Activated CD8-positive, alpha-beta memory T cell treated with anti-CD3 and anti-CD28 coated beads for 4 hours (primary cell): ENCODE measurements around the gene C1R.
A peak's percentile ranks its signal among the peaks of the same experiment; 100 is the strongest.
"Not testable (repeated sequence)": the region's sequence is repeated elsewhere in the genome, so short reads cannot be mapped to it uniquely, and the experiment has no call there.

Experiments
- DNase-seq, 2 donors: peaks; one replicate each; pipeline ENCODE4 v3.0.0-alpha.2; 2020; ENCODE audit warnings: low read depth in 2 of 2

Gene C1R

GRCh38 chr12:7120166-7120565 is 27.9 kb upstream of the C1R start:
- DNase-seq = no peak

- DNase-seq = no peak
These were observed 26.6 kb upstream of the C1R start for GRCh38 chr12:7118881-7119280.

- DNase-seq = no peak
These were observed 25.4 kb upstream of the C1R start for GRCh38 chr12:7117670-7118069.

- no peak for DNase-seq
These were observed 24.7 kb upstream of the C1R start for GRCh38 chr12:7116916-7117315.

GRCh38 chr12:7116196-7116595 is 24.0 kb upstream of the C1R start:
- no peak for DNase-seq

- no peak for DNase-seq
These were observed 22.6 kb upstream of the C1R start for GRCh38 chr12:7114851-7115250.

- DNase-seq = no peak
These were observed 21.8 kb upstream of the C1R start for GRCh38 chr12:7114008-7114407.

- peak in 1 of 2 donors; percentile 20 for DNase-seq
These were observed 21.2 kb upstream of the C1R start for GRCh38 chr12:7113389-7113871.

- no peak for DNase-seq
These were observed 19.8 kb upstream of the C1R start for GRCh38 chr12:7112041-7112440.

- DNase-seq = no peak
These were observed 18.4 kb upstream of the C1R start for GRCh38 chr12:7110661-7111060.

- DNase-seq = no peak
These were observed 17.3 kb upstream of the C1R start for GRCh38 chr12:7109572-7109920.

- peak; percentile 53 to 62 for DNase-seq
These were observed 16.7 kb upstream of the C1R start, which contains the start of gene C1RL for GRCh38 chr12:7108796-7109571. Gene C1RL, minus strand, starts transcription at chr12:7109214. Its CDS starts 34 bp downstream, at chr12:7109180.

GRCh38 chr12:7108003-7108795 is 16.0 kb upstream of the C1R start:
- peak; percentile 36 to 46 for DNase-seq

GRCh38 chr12:7107636-7108002 is 15.4 kb upstream of the C1R start:
- no peak for DNase-seq

- DNase-seq = not testable (repeated sequence)
These were observed 14.9 kb upstream of the C1R start for GRCh38 chr12:7107181-7107580.

GRCh38 chr12:7106082-7106481 is 13.8 kb upstream of the C1R start:
- no peak for DNase-seq

- DNase-seq = no peak
These were observed 11.8 kb upstream of the C1R start for GRCh38 chr12:7103837-7104584.

- DNase-seq = no peak
These were observed 10.3 kb upstream of the C1R start for GRCh38 chr12:7102582-7102981.

- DNase-seq = no peak
These were observed 9.5 kb upstream of the C1R start for GRCh38 chr12:7101694-7102131.

- DNase-seq = no peak
These were observed 8.9 kb upstream of the C1R start for GRCh38 chr12:7101047-7101693.

GRCh38 chr12:7100239-7100638 is 8.0 kb upstream of the C1R start:
- no peak for DNase-seq
